Hippocampal formation (tissue), 2 donors: ENCODE data around the gene EDC3.

ENCODE experiments used
- DNase-seq, 2 donors: peaks; one replicate each; lab custom pipeline; 2025; lab: John Stamatoyannopoulos, UW

The EDC3 gene

GRCh38 chr15:74624020-74624602, 71.7 kb downstream of the EDC3 start:
- no peak for DNase-seq

GRCh38 chr15:74622758-74623157, 73.1 kb downstream of the EDC3 start:
- no peak for DNase-seq

DNA sequence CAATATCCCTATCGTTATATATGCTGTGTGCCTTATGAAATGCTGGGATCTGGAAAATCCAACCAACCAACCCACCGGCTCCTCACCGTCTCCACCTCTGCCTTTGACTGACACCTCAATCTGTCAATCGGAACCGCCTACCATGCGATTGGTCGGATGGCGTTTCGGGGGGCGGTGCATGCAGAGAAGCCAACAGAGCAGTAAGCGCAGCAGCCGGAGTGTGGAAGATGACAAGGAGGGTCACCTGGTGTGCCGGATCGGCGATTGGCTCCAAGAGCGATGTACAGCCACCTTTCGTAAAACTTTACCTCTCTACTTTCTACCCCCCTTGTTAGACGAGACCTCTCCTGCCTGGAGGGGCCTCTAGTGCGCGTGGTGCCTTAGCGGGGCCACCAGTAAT, 73.9 kb downstream of the EDC3 start:
- no peak for DNase-seq

DNA sequence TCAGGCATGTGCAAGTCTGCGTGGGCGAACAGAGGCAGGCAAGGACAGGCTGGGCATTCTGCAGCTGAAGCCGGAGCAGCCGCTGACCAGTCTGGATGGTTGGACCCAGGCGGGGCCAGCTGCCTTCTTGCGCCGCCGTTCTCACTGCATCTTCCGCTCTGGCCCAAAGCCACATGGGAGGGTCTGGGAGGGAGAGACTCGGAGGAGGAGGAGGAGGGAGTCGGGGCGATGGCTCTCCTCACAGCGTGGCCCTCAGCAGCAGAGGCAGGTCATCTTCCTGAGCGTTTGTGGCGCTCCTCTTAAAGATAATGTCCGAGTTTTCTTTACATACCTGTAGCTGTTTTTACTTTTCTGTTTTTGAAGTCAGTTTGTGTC, 74.3 kb downstream of the EDC3 start:
- DNase-seq, result no peak

DNA sequence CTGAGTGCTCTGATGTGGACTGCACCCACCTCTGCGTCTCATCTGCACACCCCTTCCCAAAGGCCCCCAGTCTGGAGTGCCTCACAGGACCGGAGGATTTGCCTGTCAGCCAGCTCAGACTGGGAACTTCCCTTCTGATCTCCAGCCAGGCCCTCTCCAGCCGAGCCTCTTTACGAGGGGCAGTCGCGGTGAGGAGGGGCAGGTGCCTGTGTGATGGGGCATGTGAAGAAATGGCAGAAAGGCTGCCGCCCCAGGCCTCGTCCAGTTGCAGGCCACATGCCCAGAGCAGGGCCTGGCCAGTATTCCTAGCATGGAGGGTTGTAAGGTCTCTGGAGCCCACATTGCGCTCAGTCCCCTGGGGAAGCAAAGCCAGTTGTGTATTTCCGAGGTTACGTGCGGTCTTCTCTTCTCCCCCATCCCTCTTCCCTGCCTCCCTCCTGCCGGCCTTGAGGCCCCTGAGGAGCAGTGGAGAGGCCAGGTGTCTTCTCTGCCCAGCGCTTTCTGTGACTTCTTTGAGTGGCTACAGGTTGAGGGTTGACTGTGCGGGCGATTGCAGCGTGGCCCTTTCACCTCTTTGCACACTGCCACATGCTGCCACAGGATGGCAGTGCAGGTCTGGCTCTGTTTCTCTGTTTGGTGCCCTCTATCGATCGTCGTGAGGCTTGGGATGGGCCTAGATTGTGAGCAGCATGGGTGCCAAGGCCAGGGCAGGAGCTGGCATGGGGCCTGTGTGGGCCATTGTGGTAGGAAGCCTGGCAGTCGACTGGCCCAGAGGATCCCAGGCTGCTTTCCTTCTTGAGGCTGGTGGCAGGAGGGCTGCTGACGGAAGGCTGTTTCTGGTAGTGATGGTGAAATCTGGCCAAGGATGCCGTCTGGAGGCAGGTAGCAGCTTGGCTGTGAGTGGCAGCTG, 74.9 kb downstream of the EDC3 start:
- peak; percentile 66 to 72 for DNase-seq

GRCh38 chr15:74619916-74620635, 75.7 kb downstream of the EDC3 start:
- DNase-seq, result no peak

DNA sequence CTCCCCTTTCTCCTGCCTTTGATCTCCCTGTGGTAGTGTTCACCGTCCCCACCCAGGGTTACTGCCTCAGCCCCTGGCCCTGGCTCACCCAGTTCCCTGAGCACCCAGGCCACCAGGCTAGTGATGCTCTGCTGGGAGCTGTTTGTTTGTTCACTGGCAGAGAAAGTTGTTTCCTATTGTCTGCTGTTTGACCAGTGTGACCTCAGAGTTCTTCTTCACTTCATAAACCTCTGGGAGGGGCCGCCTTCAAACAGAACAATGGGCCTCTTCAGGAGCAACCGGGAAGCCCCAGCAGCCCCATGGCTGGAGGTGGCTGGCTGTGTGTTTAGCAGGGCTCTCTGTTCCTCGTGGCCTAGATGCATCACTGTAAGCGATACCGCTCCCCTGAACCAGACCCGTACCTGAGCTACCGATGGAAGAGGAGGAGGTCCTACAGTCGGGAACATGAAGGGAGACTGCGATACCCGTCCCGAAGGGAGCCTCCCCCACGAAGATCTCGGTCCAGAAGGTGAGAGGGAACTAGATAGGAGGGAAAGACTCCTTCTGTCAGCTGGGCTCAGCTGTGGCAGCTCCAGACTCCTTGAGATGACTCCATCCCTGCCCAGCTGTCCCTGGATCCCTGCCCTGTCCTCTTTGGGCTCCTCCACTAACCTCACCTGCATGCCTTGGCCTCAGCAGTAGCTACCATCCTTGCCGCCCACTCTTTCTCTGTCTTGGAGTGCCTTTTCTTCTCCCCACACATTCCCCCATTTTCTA, 76.8 kb downstream of the EDC3 start:
- no peak for DNase-seq

GRCh38 chr15:74616996-74617395, 78.8 kb downstream of the EDC3 start:
- no peak for DNase-seq

GRCh38 chr15:74616366-74616939, 79.4 kb downstream of the EDC3 start:
- DNase-seq, result no peak

DNA sequence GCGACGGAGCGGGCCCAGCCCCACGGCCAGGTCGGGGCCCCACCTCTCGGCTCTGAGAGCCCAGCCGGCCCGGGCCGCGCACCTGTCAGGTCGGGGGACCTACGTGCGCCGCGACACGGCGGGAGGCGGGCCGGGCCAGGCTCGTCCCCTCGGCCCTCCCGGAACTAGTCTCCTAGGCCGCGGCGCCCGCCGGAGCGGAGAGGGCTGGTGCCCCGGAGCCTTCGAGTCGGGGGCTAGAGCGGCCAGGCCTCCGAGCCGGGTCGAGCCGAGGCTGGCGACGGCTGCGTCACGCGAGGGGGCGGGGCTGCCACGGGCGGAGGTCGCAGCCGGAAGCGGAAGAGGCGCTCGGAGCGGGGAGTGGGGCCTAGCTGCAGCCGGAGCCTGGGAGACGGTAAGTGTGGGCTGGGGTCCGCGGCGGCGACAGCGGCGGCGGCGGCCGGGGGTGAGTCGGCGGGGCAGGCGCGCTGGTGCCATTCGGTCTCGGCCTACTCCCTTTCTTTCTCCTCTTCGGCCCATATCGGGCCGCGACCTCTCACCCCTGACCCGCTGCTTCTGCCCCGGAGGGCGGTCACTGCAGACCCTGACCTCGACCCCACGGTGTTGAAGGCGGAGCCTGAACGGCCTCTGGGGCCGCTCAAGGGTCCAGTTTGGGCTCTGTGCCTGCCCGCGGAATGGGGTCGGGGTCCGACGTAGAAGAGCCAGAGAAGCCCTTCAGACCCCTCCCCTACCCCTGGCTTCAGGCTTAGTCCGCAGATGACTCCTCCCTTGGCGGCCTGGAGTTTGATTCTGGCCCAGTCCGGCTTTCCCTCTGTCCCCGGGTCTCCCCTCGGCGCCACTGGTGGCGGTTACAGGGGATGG, 80.1 kb downstream of the EDC3 start, which contains the start of gene CLK3:
Gene CLK3 (plus strand): TSS at position 329 of the 858 bp plus-strand sequence. CDS start 3,361 bp downstream, outside the sequence.
- DNase-seq, result peak; percentile 92 to 96

GRCh38 chr15:74614744-74615507, 80.9 kb downstream of the EDC3 start:
- peak; percentile 48 to 75 for DNase-seq

DNA sequence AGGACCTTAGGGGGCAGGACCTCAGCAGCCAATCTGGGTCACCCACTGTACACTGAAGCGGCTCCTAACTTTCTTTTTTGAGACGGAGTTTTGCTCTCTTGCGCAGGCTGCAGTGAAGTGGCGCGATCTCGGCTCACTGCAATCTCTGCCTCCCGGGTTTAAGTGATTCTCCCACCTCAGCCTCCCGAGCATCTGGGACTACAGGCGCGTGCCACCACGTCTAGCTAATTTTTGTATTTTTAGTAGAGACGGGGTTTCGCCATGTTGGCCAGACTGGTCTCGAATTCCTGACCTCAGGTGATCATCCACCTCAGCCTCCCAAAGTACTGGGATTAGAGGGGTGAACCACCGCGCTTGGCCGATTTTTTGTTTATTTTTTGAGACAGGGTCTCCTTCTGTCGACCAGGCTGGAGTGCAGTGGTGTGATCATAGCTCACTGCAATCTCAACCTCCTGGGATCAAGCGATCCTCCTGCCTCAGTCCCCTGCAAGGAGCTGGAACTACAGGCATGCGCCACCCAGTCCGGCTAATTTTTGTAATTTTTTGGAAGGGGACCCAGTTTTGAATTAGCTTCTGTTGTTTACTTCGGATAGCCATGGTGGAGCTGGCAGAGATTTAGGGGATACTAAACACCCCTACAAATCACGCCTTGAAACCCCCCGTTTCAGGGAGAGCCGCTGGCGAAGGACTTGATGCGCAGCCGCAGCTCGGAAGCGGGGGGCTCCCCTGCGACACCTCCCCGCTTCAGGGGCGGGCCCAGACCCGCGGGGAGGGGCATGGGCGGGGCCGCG, 81.7 kb downstream of the EDC3 start:
- DNase-seq, result peak in 1 of 2 donors; percentile 77

DNA sequence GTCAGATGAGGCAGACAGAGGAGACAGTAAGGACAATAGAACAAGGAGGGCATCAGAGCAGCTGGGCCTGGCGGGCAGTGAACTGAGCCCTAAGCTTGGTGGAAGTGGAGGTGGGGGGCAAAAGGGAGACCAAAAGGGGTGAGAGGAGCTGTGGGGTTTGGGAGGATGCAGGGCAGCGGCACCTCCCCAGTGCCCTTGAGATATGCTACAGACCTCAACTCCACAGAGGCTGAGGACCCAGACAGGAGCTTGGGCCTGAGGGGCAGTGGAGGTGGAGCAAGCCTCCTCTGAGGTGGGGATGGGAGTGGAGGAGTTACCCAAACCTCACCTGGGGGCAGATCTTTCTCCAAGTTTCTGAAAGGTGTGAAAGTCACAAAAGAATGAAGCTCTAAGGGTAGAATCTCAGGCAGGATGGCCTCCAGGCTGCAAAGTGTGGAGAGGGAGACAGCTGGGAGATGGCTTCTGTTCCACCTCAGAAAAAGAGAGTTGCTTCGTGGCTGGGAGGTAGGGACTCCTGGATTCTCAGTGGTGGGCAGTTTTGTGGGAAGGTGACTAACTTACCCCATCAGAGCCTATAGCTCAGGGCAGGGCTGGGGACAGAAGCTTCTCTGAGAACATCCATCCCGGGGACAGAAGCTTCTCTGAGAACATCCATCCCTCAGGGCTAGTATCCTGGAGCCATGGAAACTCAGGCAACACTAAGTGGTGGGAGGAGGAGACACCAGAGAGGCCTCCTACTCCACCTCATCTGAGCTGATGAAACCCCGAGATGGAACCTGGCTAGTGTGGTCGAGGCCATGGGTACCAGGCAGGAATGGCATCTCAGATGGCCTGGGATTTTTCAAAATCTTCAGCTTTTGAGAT, 82.5 kb downstream of the EDC3 start:
- DNase-seq, result no peak

DNA sequence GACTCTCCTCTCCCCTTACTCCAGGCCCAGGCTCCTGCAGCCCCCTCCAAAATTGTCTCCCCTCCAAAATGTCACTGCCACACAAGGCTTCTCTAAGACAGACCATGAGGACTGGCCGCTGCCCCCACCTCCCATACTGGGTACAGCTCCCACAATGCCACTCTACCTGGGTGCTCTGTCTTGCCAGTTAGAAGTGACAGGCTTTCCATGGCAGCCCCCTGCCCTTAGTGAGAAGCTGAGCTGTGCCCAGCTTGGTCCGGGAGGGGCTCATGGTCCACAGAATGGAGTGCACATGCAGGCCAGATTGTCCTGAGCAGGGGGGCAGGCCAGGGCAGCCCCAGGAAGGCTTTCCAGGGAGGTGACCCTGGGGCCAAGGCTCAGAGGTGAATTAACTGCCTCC, 83.1 kb downstream of the EDC3 start:
- DNase-seq, result no peak

- no peak for DNase-seq
These were observed 84.0 kb downstream of the EDC3 start for GRCh38 chr15:74611834-74612233.

GRCh38 chr15:74611341-74611740, 84.5 kb downstream of the EDC3 start:
- DNase-seq, result no peak

GRCh38 chr15:74610302-74610951, 85.4 kb downstream of the EDC3 start:
- no peak for DNase-seq

DNA sequence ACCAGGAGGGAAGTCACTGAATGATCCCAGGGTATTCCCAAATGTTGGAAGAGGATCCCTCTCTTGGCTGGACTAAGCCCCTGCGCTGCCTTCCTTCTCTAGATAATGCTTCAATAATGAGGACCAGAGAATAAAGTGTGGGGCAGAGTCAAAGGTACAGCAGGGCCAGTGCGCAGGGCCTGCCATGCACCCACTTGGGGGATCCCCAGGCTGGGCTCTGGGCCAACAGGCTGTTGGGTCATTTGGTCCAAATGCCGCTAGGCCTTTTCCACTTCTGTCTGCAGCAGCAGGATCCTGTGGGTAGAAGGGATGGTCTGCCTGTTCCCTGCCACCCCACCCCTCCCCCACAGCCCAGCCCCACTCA, 85.9 kb downstream of the EDC3 start:
- no peak for DNase-seq
